DMS53 treated with DMSO at 0.1 percent for 48 hours (cell line): ENCODE measurements around the gene OSBPL5.

Experiments
- DNase-seq: peaks from one replicate; lab custom pipeline; 2025; ENCODE audit not compliant: unreplicated experiment; lab: John Stamatoyannopoulos, UW

Gene OSBPL5

DNA sequence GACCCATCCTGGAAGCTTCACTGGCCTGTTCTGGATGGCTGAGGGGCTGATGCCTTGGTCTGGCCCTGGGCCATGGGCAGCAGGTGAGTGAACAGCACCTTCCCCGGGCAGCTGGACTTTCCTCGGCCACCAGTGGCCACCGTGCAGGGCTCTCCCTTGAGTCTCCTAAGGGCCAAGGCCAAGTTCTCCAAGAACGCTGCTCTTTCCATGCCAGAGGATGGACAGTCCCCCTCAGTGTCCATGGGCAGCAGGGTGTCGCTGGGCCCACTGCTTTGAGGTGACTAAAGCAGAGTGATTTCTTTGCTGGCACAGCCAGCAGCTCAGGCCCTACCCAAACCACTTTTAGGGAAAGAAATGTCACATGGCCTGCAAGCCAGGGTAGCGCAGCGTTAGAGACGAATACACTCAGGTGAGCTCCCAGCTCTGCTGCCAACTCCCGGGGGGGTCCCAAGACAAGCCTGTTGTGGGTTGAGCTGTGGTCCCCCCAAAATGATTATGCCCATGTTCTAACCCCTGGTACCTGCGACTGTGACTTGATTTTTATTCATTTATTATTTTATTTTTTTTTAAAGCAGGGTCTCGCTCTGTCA lies 104.6 kb downstream of the OSBPL5 start:
- DNase-seq = no peak

DNA sequence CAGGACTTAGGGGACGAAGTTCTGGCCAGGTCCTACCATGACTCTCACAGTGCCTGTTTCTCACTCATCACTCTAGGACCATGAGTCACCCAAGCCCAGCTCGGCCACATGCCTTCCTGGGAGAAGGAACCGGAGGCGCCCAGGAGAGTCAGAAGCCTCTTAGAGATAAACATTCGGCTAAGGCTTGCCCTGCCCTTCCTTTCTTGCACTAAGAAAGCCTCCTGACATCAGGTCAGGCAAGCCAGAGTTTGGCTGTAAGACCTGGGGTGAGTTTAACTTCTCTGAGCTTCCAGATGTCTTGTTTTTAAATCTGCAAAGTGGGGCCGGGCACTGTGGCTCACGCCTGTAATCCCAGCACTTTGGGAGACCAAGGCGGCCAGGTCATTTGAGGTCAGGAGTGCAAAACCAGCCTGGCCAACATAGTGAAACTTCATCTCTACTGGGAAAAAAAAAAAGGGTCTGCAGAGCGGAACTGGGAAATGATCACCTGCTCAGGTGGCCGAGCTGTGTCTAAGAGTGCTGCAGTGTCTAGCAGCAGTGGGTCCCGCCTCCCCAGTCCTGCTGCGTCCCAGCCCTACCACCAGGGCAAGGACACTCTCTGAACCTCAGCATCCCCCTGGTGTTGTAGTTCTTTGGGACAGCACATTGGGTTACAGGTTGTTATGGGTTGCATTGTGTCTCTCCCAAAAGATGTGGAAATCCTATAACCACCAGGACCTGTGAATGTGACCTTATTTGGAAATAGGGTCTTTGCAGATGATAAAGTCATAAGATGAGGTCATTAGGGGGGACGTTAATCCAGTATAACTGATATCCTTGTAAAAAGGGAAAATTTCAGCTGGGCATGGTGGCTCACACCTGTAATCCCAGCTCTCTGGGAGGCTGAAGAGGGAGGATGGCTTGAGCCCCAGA lies 106.1 kb downstream of the OSBPL5 start:
- no peak for DNase-seq

DNA sequence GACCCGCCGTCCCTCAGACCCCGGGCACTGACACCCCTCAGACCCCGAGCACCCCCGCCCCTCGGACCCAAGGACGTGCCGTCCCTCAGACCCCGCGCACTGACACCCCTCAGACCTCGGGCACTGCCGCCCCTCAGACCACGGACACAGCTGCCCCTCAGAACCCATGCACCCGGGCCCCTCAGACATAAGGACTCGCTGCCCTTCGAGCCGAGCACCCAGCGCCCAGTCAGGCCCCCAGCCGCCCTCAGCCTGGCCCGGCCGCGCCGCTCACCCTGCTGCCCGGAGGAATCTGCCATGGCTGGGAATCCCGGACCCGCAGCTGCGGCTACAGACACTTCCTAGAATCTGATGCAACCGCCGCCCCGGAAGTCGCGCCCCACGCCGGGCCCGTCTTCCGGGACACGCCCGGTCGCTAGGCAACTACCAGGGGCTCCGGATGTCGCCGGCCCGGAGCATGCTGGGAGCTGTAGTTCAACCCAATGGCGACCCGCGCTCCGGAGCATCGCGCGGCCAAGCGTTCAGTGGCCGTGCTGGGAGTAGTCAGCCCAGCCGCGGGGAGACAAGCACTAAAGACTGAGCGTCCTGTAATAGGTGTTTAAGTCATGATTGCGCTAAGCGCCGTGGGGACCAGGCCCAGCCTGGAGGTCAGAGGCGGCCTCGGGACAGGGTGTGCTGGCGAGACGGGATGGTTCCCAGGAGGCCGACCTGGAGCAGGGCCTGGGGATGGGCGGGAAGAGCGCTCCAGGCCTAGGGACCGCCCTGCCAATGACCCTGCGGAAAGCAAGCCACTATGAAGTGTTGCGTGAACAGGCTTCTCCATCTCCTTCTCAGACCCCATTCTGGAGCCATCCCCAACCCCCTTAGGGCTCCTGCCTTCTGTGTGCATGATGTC lies 107.8 kb downstream of the OSBPL5 start, which contains the start of gene CARS1:
CARS1 (minus strand) TSS at position 355 of the 895 bp plus-strand sequence; CDS start at position 299, 56 bp downstream.
- DNase-seq = peak; percentile 87

DNA sequence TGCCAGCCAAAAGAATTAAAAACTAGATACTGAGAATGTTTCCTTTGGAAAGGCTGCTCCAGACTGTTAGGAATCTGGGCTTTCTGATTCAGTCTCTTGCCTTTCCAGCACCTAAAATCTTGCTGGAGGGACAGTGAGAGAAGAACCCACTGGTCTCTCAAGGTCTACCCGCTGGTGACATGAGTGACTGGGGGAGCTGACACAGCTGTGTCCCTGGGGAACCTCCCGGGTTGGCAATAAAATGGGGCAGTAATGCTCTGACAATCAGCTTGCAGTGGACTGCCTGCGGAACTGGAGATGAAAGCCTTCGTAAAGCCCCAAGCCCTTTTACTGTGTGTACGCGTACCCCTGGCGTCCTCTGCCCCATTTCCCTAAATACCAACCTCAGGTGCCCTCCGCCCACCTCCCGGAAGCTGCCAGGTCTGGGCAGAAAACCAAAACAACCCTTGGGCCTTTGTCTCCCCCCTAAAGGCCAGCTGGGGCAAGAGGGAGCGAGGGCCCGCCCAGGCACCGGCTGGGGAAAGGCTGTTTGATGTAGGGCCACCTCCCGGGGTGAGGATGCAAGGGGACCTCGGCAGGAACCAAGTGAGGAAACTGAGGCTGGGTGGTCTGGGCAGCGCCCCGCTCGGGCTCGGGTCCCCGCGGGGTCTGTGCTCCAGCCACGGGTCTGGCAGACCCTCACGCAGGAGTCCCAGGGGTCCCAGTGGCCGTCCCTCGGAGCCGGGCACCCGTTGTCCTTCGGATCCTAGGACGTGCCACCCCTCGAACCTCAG lies 108.6 kb downstream of the OSBPL5 start:
- no peak for DNase-seq

DNA sequence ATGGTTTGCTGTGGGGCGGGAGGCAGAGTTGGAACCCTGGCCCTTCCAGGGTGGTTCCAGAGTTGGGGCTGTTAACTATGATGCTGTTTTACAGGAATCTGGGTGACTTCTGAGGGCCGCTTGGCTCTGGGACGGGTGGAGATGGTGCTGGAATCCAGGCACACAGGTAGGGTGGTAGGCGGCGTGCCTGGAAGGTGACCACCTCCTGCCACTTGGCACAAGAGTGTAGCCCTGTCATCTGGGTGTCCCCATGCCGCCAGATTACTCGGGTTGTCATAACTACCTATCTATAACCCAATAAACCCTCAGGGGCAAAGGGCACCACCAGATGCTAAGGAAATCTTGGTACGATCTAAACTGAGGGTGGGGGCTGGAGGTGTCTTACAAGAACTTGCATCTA lies 109.2 kb downstream of the OSBPL5 start:
- DNase-seq = no peak

DNA sequence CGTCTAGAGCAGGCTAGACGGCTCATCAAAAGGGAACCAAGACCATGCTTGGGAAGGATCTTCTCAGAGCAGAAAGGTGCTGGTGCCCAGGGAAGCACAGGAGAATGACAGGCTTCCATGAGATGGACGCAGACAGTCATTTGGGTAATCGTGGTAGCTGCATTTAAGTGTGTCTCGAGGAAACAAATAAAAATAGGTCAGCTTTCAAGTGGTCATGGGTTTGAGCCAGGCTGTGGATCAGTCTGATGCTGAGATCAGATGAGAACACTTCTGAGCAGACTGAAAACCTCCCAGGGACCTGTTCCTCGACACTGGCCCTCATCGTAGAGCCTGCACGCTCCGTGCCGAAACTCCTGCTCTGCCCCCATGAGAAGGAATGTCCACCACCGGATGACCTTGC lies 112.5 kb downstream of the OSBPL5 start:
- no peak for DNase-seq

DNA sequence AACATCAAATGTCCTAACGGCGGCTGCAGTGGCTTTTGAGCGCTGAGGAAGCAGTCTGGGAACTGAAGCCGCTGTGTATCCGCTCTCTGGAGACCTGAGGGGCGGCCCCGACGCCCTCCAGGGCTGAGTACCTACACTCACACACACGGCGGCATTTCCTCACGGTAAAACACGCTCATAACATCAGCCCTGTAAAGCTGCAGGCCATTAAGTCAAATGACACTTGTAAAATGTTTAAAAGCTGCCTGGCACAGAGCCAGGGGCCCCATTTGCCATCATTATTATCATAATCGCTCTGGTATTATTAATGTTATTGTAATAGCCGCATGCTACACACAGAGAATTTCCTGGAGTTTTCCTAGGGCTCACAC lies 113.0 kb downstream of the OSBPL5 start:
- DNase-seq = no peak

DNA sequence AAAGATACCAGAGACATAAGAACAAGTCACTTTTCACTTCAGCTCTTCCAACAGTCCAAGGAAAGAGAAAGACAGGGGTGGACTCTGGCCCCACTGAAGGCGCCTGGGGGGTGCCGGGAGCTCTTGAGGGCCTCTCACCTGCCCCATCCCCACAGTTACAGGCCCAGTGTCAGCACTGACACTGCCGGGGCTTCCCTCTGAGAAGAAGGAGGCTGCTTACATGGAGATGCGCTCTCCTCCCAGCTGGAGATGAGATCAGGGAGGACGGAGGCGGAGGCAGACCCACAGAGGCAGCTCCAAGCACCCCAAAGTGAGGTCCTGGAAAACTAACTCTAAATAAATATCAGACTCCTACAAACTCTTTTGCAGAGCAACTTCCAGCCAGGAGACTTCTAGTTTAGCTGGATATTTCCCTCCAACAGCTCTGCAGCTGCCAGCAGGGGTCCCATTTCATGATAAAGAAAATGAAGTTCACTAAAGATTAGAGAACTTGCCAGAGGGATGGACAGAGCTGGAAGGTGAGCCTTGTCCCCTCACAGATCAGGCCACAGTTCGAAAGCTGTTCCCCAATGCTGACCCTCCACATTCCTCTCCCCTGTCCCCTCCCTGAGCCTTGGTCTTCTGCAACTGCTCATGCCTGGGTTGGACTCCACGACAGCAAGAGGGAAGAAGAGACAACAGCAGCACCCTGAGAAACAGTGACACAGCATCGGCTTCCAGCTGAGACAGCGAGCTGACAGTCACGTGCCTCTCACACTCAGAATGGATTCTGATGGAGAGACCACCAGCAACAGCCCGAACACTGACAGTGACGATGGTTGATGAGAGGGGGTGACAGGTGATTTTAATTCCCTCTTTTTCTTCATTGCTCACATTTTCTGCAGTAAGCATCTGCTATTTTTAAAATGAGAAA lies 113.7 kb downstream of the OSBPL5 start:
- DNase-seq = no peak

DNA sequence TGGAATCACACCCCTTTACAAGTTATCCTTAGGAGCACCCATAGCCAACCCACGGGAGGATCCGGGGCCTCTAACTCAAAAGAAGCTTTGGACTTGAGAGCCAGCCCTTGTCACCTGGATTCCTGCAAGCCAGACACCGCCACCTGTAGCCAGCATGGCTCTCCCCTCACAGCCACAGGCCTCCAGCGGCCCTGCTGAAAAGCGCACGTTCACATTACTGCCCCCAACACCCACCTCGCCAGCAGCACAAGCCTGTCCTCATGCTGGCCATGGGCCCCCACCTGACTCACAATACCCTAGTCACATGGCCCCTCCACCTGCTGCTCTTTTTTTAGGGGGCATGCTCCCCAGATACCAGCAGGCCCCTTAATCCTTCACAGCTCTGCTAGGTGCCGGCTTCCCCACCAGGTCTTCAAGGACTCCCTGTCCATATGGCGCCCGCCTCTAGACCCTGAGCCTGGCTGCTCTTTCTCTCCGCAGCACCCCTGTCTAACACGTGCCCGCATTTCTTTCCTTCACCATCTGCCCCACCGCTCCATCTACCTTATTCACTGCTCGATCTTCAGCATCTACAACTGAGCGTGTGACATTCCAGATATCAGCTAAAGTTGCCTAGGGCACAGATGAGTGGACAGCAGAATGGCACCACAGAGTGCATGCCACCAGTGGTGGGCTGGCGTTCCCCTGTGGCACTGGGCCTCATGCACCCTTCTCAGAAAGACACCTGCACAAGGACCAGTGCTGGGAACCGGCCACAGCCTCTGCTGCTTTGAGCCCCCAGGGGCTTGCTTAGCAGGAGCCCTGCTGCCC lies 114.5 kb downstream of the OSBPL5 start:
- no peak for DNase-seq

DNA sequence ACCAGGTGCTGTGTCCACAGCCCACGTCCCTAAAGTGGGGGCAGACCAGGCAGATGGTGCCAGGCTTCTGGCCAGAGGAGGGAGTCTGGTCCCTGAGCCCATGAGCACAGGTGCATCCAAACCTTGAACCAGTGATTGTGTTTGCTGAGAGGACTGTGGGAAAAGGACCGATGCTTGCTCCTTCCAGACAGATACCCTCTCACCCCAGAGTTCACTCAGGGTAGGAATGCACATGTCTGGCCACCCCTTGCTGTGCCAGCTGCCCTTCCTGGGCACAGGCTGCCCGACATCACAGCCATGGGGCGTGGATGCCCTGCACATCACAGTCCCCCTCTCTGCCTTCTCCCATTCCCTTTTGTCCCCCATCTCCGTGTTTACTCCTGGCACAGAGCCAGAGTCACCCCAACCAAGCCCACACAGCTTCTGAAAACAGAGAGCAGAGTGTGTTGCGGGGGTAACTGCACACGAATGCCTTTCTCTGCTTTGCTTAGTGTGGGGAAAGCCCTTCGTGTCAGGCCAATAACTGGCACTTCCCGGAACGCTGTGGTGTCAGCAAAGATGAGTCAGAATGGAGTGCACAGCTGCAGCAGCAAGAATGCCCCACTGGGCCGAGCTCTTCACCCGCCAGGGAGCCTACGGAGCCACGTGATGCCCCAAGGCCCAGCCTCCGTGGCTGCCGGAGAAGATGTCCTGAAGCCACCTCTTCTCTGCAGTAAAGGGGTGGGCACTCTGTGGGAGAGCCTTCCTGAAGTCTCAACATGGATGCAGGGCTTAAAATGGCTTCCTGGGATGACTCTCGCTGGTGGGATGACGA lies 115.5 kb downstream of the OSBPL5 start:
- peak; percentile 78 for DNase-seq

DNA sequence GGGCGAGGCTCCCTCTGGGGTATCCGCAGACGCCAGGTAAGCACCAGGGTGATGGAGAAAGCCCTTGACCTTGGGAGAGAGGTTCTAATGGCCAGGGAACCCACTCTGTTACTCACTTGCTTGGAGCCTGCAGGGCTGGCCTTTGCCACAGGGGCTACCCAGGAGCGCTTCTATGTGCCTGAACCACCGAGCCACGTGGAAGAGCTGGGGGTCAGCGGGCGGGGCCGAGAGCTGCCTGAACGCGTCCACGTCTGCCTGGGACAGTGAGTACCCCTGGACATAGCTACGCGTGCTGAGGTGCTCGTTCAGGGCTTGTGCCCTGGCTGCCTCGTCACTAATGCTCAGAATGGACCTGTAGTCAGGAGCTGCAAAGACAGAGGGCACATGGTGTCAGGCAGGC lies 117.5 kb downstream of the OSBPL5 start:
- DNase-seq = no peak

DNA sequence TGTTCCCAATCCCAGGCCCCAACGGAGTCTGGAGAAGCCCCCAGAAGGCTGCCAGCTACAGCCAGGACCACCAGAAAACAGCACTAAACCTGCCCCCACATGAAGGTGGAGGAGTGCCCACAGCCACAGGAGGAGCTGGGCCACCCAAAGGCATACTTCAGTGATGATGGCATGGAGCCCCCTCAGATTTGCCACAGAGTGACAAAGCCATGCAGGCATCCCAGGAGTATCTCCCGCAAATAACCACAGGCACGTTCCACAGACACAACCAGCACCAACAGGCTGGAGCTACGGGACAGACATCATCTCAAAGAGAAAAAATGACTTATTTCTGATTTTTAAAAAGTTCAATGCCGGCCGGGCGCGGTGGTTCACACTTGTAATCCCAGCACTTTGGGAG lies 118.5 kb downstream of the OSBPL5 start:
- DNase-seq = no peak

DNA sequence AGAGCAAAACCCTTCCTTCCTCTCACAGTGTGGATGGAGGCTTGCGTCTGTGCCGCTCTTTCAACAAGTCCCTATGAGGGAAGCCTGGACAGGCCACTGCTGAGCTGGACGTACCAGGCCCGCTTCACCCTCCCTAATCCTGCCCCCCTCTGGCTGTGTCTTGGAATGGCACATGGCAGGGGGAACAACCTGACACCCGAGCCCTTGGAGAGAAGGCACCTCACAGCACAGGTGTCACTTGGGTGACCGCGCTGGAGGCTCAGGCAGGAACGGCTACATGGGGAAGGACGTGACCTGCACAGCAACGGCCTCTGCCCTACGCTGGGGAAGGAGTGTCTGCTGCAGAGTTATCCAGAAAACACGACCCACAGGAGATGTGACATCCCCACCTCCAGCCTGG lies 118.9 kb downstream of the OSBPL5 start:
- DNase-seq = no peak

DNA sequence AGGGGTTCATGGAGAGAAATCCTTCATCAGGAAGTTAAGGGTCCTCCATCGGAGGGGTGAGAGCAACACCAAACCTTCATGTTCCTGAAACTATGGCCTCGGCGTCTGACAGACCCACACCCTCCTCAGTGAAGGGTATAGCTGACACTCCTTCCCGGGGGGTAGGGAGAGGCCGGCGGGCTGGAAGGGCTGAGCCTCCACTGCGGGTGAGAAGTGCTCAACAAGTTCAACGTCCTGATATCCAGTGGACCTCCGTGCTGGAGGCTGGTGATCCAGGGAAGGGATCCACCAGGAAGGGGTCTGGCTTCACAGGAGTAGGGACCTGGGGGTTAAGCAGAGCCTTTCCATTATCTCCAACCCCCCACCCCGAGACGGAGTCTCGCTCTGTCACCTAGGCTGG lies 120.2 kb downstream of the OSBPL5 start:
- no peak for DNase-seq

DNA sequence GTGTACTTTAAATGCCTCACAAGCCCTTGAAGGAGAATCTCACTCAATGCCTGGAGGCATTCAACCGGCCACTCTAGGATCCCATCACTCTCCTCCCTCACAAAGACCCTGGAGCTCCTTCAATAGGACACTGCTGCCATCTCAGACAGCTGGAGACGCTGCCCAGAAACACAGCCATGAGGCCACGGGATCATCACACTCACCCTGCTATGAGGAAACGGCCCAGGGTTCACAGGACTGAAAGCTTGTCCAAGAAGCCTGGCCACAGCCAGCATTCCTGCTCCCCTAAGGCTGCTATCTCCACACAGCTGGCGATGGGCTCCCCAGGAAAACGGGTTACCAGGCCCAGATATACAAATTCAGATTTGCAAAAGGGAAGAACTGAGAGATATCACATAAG lies 121.1 kb downstream of the OSBPL5 start:
- DNase-seq = no peak

DNA sequence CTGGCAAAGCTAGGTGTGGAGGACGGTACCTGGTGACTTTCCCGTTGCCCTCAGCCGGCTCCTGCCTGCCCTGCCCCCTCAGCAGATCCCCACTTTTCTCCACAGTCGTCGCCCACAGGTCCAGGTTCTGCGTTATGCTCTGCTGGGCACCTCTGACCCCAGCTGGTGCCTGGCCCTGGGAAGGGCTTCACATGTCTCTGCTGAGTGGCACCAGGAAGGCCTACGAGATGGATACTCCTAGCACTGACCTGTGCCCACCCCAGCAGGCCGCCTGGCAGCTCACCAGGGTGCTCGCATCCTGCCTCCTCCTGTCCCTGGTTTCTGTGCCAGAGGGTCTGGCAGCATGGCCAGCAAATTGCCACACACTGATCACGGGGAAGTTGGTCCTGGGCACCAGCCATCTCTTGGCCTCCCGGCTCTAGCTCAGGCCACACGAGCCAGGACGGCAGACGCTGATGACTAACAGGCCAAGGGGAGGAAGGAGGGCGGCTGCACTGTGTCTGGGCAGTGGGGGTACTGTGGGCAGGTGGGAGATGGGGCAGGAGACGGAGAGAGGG lies 121.7 kb downstream of the OSBPL5 start:
- no peak for DNase-seq

DNA sequence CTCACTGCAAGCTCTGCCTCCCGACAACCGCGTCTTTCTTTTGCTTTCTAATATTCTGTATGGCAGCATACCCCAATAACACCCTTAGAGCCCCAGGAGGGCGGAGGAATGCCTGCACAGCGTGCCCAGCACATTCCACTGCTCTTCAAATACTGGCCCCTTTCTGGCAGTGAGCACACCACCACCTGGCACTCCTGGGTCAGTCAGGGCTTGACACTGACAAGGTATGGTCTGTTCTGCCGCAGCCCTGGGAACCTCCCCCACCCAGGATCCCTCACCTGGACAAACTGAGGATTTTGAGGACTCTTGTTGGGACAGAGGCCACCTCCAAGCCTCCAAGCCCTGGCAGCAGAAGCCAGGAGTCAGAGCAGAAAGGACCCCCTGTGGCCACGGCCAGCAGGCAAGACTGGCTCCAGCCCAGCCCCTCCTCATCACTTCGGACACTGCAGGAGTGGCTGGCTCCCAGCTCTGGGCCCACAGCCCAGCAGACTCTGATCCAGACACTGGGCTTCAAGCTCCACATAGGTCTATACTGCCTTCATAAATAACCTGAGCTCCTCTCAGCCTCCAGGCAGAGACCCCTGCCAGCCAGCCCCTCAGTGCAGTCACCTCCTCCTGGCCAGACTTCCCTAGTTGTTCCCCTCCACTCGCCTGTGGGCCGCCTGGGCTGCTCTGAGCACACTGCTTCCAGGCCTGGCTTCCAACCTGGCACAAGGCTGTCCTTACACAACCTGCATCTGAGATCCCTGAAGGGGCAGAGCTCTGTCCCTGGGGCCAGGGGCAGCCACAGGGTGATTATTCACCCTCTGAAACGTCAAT lies 122.4 kb downstream of the OSBPL5 start:
- DNase-seq = no peak
